NCI-H2171 treated with DMSO at 0.1 percent for 48 hours (cell line): Measurements from ENCODE around the gene NR2F2.

Experiments
- DNase-seq: peaks from one replicate; lab custom pipeline; 2025; lab: John Stamatoyannopoulos, UW

The NR2F2 gene

GRCh38 chr15:96343113-96344059 lies 12.9 kb downstream of the NR2F2 start:
- no peak for DNase-seq

GRCh38 chr15:96344060-96344705 lies 13.7 kb downstream of the NR2F2 start:
- no peak for DNase-seq

- DNase-seq, result no peak
Measured at GRCh38 chr15:96344706-96345559, 14.4 kb downstream of the NR2F2 start.

- no peak for DNase-seq
Measured at GRCh38 chr15:96345560-96346399, 15.3 kb downstream of the NR2F2 start.

- DNase-seq, result no peak
Measured at GRCh38 chr15:96346409-96346970, 16.0 kb downstream of the NR2F2 start.

GRCh38 chr15:96347181-96348111 lies 16.9 kb downstream of the NR2F2 start:
- no peak for DNase-seq

GRCh38 chr15:96348112-96349027 lies 17.9 kb downstream of the NR2F2 start:
- no peak for DNase-seq

- DNase-seq, result no peak
Measured at GRCh38 chr15:96349034-96349856, 18.7 kb downstream of the NR2F2 start.

- DNase-seq, result no peak
Measured at GRCh38 chr15:96349857-96350720, 19.6 kb downstream of the NR2F2 start.

- no peak for DNase-seq
Measured at GRCh38 chr15:96350934-96351724, 20.6 kb downstream of the NR2F2 start.

- DNase-seq, result no peak
Measured at GRCh38 chr15:96351761-96352603, 21.5 kb downstream of the NR2F2 start.

GRCh38 chr15:96352604-96353405 lies 22.3 kb downstream of the NR2F2 start:
- DNase-seq, result no peak

GRCh38 chr15:96353416-96353929 lies 23.0 kb downstream of the NR2F2 start:
- DNase-seq, result no peak
